Measurements from ENCODE around the gene TIMM8A.

TIMM8A gene

GRCh38 chrX:101377547-101377946 lies 29.0 kb upstream of the TIMM8A start:
- no peak for TF ChIP-seq GATA2 (IDR thresholded peaks at IDR 0.05; ENCODE audit: low read depth, low read length)
- TF ChIP-seq GATA3 (IDR thresholded peaks at IDR 0.05; ENCODE audit: low read depth, low read length): no peak

- TF ChIP-seq GATA2 (IDR thresholded peaks at IDR 0.05; ENCODE audit: low read depth, low read length) (no peak), GATA3 (IDR thresholded peaks at IDR 0.05; ENCODE audit: low read depth, low read length) (no peak)
Observed at GRCh38 chrX:101370888-101371504, 22.5 kb upstream of the TIMM8A start.

GRCh38 chrX:101369687-101370086 lies 21.1 kb upstream of the TIMM8A start:
- no peak for TF ChIP-seq GATA2 (IDR thresholded peaks at IDR 0.05; ENCODE audit: low read depth, low read length)
- TF ChIP-seq GATA3 (IDR thresholded peaks at IDR 0.05; ENCODE audit: low read depth, low read length): no peak

GRCh38 chrX:101368800-101369199 lies 20.3 kb upstream of the TIMM8A start:
- TF ChIP-seq GATA3 (IDR thresholded peaks at IDR 0.05; ENCODE audit: low read depth, low read length) (no peak), GATA2 (IDR thresholded peaks at IDR 0.05; ENCODE audit: low read depth, low read length) (no peak)

- TF ChIP-seq GATA3 (IDR thresholded peaks at IDR 0.05; ENCODE audit: low read depth, low read length): no peak
- no peak for TF ChIP-seq GATA2 (IDR thresholded peaks at IDR 0.05; ENCODE audit: low read depth, low read length)
Observed at GRCh38 chrX:101365301-101365795, 16.8 kb upstream of the TIMM8A start.

GRCh38 chrX:101362757-101363156 lies 14.2 kb upstream of the TIMM8A start:
- peak; percentile 24; the same call in 1 of the 2 replicates for TF ChIP-seq GATA2 (IDR thresholded peaks at IDR 0.05; ENCODE audit: low read depth, low read length)
- TF ChIP-seq GATA3 (IDR thresholded peaks at IDR 0.05; ENCODE audit: low read depth, low read length): no peak

- no peak for TF ChIP-seq GATA3 (IDR thresholded peaks at IDR 0.05; ENCODE audit: low read depth, low read length)
- TF ChIP-seq GATA2 (IDR thresholded peaks at IDR 0.05; ENCODE audit: low read depth, low read length): no peak
Observed at GRCh38 chrX:101362116-101362515, 13.6 kb upstream of the TIMM8A start.

GRCh38 chrX:101360390-101360789 lies 11.8 kb upstream of the TIMM8A start:
- TF ChIP-seq GATA2 (IDR thresholded peaks at IDR 0.05; ENCODE audit: low read depth, low read length) (no peak), GATA3 (IDR thresholded peaks at IDR 0.05; ENCODE audit: low read depth, low read length) (no peak)

- TF ChIP-seq GATA2 (IDR thresholded peaks at IDR 0.05; ENCODE audit: low read depth, low read length): no peak
- TF ChIP-seq GATA3 (IDR thresholded peaks at IDR 0.05; ENCODE audit: low read depth, low read length): no peak
Observed at GRCh38 chrX:101359966-101360365, 11.4 kb upstream of the TIMM8A start.

- TF ChIP-seq GATA2 (IDR thresholded peaks at IDR 0.05; ENCODE audit: low read depth, low read length) (no peak), GATA3 (IDR thresholded peaks at IDR 0.05; ENCODE audit: low read depth, low read length) (no peak)
Observed at GRCh38 chrX:101357166-101357795, 8.7 kb upstream of the TIMM8A start.

GRCh38 chrX:101349193-101349562 lies 636 bp upstream of the TIMM8A start:
- no peak for TF ChIP-seq GATA3 (IDR thresholded peaks at IDR 0.05; ENCODE audit: low read depth, low read length)
- no peak for TF ChIP-seq GATA2 (IDR thresholded peaks at IDR 0.05; ENCODE audit: low read depth, low read length)

GRCh38 chrX:101347859-101348451 lies 587 bp downstream of the TIMM8A start:
- TF ChIP-seq GATA2 (IDR thresholded peaks at IDR 0.05; ENCODE audit: low read depth, low read length) (no peak), GATA3 (IDR thresholded peaks at IDR 0.05; ENCODE audit: low read depth, low read length) (no peak)

- TF ChIP-seq GATA2 (IDR thresholded peaks at IDR 0.05; ENCODE audit: low read depth, low read length) (no peak), GATA3 (IDR thresholded peaks at IDR 0.05; ENCODE audit: low read depth, low read length) (no peak)
Observed at GRCh38 chrX:101337776-101338271, 10.7 kb downstream of the TIMM8A start.

GRCh38 chrX:101303790-101304189 lies 44.8 kb downstream of the TIMM8A start:
- no peak for TF ChIP-seq GATA3 (IDR thresholded peaks at IDR 0.05; ENCODE audit: low read depth, low read length)
- TF ChIP-seq GATA2 (IDR thresholded peaks at IDR 0.05; ENCODE audit: low read depth, low read length): no peak
